ENCODE data around the gene PRIMA1. TPM values are rescaled to one million over a fixed set of nuclear protein-coding genes. Genes with fewer than 3 reads are reported as not detected.

PRIMA1 gene
- total RNA-seq, 1 experiment from 2014 or later: 4.9 TPM

DNA sequence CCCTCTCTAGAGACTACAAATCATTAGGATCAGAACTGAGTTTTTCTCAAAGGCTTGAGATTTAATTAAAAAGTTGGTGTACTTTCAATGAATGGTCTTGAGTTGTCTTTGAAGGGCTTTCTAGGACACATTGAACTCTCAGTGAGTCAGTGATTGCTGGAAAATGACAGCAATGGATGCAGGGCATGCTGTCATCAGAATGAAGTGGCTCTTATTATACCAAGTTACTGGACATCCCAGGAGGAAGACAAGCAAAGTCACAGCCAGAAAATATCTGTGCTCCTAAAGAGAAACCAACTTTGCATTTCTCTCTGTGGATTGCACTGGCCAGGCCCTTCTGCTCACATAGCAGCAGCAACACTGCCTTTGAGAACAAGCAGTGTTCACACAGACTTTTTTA, 112.6 kb downstream of the PRIMA1 start:
- no peak overlapping the region for H3K27ac Mint-ChIP-seq

DNA sequence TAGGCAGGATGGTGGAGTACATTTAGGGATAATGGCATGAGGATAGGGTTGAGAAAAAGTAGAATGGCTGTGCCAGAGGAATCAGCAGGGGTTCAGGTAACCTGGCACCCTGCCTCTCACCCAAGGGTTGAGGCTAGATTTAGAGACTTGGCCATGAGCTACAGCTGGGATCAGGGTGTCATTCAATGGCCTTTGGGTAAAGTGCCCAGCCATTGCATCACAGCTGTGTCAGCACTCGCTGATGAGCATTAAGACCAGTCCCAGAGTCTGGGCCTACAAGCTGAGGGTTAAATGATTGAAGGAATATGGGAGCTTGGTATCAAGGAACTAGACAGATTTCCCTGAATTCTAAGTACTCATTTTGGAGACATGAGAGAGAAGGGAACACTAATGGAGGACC, 113.9 kb downstream of the PRIMA1 start:
- H3K9me3 Mint-ChIP-seq: no peaks in the 10 kb centered on the region; the same call in 1 of the 2 replicates
- H3K27ac Mint-ChIP-seq: no peak overlapping the region
- no peak for ATAC-seq
- H3K27me3 Mint-ChIP-seq (ENCODE audit: low read depth): no peaks in the 10 kb centered on the region; the same call in 1 of the 2 replicates
- H3K4me1 Mint-ChIP-seq: peaks cover 15% of the 10 kb centered on the region
- H3K4me3 Mint-ChIP-seq: no peak overlapping the region
- TF ChIP-seq OVOL2 (CRISPR knock-in tag; IDR thresholded peaks at IDR 0.05; ENCODE audit: borderline replicate concordance) (no peak), JAZF1 (CRISPR knock-in tag; IDR thresholded peaks at IDR 0.05) (no peak), ZNF232 (CRISPR knock-in tag; IDR thresholded peaks at IDR 0.05) (no peak), EMX1 (CRISPR knock-in tag; IDR thresholded peaks at IDR 0.05) (no peak), ZNF219 (CRISPR knock-in tag; IDR thresholded peaks at IDR 0.05; ENCODE audit: borderline replicate concordance) (no peak), ELF4 (CRISPR knock-in tag; IDR thresholded peaks at IDR 0.05; ENCODE audit: low read depth) (no peak)
- TF ChIP-seq, protein P1, sequence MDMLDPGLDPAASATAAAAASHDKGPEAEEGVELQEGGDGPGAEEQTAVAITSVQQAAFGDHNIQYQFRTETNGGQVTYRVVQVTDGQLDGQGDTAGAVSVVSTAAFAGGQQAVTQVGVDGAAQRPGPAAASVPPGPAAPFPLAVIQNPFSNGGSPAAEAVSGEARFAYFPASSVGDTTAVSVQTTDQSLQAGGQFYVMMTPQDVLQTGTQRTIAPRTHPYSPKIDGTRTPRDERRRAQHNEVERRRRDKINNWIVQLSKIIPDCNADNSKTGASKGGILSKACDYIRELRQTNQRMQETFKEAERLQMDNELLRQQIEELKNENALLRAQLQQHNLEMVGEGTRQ (CRISPR knock-in tag; IDR thresholded peaks at IDR 0.05): no peak
- TF ChIP-seq, protein P2, sequence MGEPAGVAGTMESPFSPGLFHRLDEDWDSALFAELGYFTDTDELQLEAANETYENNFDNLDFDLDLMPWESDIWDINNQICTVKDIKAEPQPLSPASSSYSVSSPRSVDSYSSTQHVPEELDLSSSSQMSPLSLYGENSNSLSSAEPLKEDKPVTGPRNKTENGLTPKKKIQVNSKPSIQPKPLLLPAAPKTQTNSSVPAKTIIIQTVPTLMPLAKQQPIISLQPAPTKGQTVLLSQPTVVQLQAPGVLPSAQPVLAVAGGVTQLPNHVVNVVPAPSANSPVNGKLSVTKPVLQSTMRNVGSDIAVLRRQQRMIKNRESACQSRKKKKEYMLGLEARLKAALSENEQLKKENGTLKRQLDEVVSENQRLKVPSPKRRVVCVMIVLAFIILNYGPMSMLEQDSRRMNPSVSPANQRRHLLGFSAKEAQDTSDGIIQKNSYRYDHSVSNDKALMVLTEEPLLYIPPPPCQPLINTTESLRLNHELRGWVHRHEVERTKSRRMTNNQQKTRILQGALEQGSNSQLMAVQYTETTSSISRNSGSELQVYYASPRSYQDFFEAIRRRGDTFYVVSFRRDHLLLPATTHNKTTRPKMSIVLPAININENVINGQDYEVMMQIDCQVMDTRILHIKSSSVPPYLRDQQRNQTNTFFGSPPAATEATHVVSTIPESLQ (CRISPR knock-in tag; IDR thresholded peaks at IDR 0.05): no peak
- TF ChIP-seq, protein P3, sequence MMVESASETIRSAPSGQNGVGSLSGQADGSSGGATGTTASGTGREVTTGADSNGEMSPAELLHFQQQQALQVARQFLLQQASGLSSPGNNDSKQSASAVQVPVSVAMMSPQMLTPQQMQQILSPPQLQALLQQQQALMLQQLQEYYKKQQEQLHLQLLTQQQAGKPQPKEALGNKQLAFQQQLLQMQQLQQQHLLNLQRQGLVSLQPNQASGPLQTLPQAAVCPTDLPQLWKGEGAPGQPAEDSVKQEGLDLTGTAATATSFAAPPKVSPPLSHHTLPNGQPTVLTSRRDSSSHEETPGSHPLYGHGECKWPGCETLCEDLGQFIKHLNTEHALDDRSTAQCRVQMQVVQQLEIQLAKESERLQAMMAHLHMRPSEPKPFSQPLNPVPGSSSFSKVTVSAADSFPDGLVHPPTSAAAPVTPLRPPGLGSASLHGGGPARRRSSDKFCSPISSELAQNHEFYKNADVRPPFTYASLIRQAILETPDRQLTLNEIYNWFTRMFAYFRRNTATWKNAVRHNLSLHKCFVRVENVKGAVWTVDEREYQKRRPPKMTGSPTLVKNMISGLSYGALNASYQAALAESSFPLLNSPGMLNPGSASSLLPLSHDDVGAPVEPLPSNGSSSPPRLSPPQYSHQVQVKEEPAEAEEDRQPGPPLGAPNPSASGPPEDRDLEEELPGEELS (CRISPR knock-in tag; IDR thresholded peaks at IDR 0.05): no peak
- DNase-seq (ENCODE audit: low spot score): no peak
- H3K36me3 Mint-ChIP-seq: no peaks in the 10 kb centered on the region; the same call in 1 of the 2 replicates
- POLR2A ChIA-PET: no interaction called here
- CTCF ChIA-PET: interaction anchor here (1.2 kb wide), 1 partner anchor 229 kb away, joined by 3 read pairs; no protein-coding TSS in a partner anchor

More for the DNA sequence above, 112.6 kb downstream of the PRIMA1 start:
- ChIA-PET CTCF (no interaction called here), POLR2A (no interaction called here)
- ATAC-seq: no peak
- TF ChIP-seq ZNF138 (CRISPR knock-in tag; conservative IDR thresholded peaks at IDR 0.05): no peak
- TF ChIP-seq, protein P1 (CRISPR knock-in tag; IDR thresholded peaks at IDR 0.05): no peak
- no peak for TF ChIP-seq GRHL2 (CRISPR knock-in tag; IDR thresholded peaks at IDR 0.05; ENCODE audit: insufficient replicate concordance, severe bottlenecking)
- TF ChIP-seq ZNF232 (CRISPR knock-in tag; IDR thresholded peaks at IDR 0.05): no peak
- TF ChIP-seq, protein P4, sequence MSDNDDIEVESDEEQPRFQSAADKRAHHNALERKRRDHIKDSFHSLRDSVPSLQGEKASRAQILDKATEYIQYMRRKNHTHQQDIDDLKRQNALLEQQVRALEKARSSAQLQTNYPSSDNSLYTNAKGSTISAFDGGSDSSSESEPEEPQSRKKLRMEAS (CRISPR knock-in tag; IDR thresholded peaks at IDR 0.05): no peak
- H3K27me3 Mint-ChIP-seq (ENCODE audit: low read depth): no peaks in the 10 kb centered on the region; the same call in 1 of the 2 replicates
- no peak overlapping the region for H3K4me3 Mint-ChIP-seq
- H3K9me3 Mint-ChIP-seq: no peaks in the 10 kb centered on the region
- no peak for DNase-seq (ENCODE audit: low spot score)
- H3K36me3 Mint-ChIP-seq: no peaks in the 10 kb centered on the region; the same call in 1 of the 2 replicates
- peaks cover 15% of the 10 kb centered on the region for H3K4me1 Mint-ChIP-seq

DNA sequence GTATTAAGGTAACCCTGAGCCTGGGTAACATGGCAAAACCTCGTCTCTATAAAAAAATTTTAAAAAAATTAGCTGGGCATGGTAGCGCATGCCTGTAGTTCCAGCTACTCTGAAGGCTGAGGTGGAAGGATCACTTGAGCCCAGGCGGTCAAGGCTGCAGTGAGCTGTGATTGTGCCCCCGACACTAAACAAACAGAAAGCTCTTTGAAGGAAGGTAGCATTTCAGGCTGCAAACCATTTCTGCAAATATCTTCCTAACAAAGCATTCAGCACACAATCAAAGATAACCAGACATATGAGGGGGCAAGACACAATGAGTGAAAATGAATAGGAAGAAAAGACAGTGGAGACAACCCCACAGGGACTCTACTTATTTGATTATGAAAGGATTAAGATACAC, 118.7 kb downstream of the PRIMA1 start:
- ATAC-seq (no peak), DNase-seq (ENCODE audit: low spot score) (no peak)
- H3K4me1 Mint-ChIP-seq: peaks cover 6% of the 10 kb centered on the region
- peaks cover 32% of the 10 kb centered on the region for H3K9me3 Mint-ChIP-seq
- peaks cover 15% of the 10 kb centered on the region for H3K36me3 Mint-ChIP-seq
- TF ChIP-seq, protein P5, sequence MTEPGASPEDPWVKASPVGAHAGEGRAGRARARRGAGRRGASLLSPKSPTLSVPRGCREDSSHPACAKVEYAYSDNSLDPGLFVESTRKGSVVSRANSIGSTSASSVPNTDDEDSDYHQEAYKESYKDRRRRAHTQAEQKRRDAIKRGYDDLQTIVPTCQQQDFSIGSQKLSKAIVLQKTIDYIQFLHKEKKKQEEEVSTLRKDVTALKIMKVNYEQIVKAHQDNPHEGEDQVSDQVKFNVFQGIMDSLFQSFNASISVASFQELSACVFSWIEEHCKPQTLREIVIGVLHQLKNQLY (CRISPR knock-in tag; IDR thresholded peaks at IDR 0.05): no peak
- TF ChIP-seq, protein P6, sequence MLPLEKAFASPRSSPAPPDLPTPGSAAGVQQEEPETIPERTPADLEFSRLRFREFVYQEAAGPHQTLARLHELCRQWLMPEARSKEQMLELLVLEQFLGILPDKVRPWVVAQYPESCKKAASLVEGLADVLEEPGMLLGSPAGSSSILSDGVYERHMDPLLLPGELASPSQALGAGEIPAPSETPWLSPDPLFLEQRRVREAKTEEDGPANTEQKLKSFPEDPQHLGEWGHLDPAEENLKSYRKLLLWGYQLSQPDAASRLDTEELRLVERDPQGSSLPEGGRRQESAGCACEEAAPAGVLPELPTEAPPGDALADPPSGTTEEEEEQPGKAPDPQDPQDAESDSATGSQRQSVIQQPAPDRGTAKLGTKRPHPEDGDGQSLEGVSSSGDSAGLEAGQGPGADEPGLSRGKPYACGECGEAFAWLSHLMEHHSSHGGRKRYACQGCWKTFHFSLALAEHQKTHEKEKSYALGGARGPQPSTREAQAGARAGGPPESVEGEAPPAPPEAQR (CRISPR knock-in tag; IDR thresholded peaks at IDR 0.05): no peak
- TF ChIP-seq ETV6 (CRISPR knock-in tag; IDR thresholded peaks at IDR 0.05) (no peak), ZNF121 (CRISPR knock-in tag; IDR thresholded peaks at IDR 0.05) (no peak), RORB (CRISPR knock-in tag; IDR thresholded peaks at IDR 0.05) (no peak), TP53 (CRISPR knock-in tag; IDR thresholded peaks at IDR 0.05) (no peak)
- TF ChIP-seq, protein P7, sequence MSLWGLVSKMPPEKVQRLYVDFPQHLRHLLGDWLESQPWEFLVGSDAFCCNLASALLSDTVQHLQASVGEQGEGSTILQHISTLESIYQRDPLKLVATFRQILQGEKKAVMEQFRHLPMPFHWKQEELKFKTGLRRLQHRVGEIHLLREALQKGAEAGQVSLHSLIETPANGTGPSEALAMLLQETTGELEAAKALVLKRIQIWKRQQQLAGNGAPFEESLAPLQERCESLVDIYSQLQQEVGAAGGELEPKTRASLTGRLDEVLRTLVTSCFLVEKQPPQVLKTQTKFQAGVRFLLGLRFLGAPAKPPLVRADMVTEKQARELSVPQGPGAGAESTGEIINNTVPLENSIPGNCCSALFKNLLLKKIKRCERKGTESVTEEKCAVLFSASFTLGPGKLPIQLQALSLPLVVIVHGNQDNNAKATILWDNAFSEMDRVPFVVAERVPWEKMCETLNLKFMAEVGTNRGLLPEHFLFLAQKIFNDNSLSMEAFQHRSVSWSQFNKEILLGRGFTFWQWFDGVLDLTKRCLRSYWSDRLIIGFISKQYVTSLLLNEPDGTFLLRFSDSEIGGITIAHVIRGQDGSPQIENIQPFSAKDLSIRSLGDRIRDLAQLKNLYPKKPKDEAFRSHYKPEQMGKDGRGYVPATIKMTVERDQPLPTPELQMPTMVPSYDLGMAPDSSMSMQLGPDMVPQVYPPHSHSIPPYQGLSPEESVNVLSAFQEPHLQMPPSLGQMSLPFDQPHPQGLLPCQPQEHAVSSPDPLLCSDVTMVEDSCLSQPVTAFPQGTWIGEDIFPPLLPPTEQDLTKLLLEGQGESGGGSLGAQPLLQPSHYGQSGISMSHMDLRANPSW (CRISPR knock-in tag; conservative IDR thresholded peaks at IDR 0.05; ENCODE audit: low read depth): no peak
- ChIA-PET CTCF (interaction anchor here (0.8 to 1.7 kb wide), 3 partner anchors 15 to 270 kb away, joined by 3 to 6 read pairs (median 3); no protein-coding TSS in a partner anchor), POLR2A (no interaction called here)
- H3K27ac Mint-ChIP-seq: no peak overlapping the region
- no peaks in the 10 kb centered on the region; the same call in 1 of the 2 replicates for H3K27me3 Mint-ChIP-seq (ENCODE audit: low read depth)
- H3K4me3 Mint-ChIP-seq: no peak overlapping the region
